ENCODE data around the gene RALGAPA2.

Gene RALGAPA2

GRCh38 chr20:20712474-20713243 is at the start of gene RALGAPA2:
Gene RALGAPA2, minus strand, starts transcription at chr20:20712644. Its CDS starts 164 bp downstream, at chr20:20712480.
- peak; percentile 87 to 96 for DNase-seq (ENCODE audit: low read depth in 1 of 2, low spot score in 1 of 2)

- DNase-seq (ENCODE audit: low read depth in 1 of 2, low spot score in 1 of 2), result no peak
These were observed 48.9 kb upstream of the RALGAPA2 start for GRCh38 chr20:20761301-20761700.

DNA sequence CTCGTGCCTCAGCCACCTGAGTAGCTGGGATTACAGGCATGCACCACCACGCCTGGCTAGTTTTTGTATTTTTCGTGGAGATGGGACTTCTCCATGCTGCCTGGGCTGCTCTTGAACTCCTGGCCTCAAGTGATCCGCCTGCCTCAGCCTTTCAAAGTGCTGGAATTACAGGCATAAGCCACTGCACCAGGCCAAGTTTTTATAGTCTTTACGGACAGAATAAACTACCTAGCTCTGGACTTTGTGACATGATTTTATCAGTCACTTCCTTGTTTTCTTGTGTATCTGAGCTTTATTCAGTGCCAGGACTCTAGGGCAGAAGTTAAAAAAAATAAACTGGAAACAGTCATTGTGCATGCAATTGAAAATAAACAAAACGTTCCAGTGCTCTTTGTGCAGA is 46.7 kb upstream of the RALGAPA2 start:
- DNase-seq (ENCODE audit: low read depth in 1 of 2, low spot score in 1 of 2), result no peak

DNA sequence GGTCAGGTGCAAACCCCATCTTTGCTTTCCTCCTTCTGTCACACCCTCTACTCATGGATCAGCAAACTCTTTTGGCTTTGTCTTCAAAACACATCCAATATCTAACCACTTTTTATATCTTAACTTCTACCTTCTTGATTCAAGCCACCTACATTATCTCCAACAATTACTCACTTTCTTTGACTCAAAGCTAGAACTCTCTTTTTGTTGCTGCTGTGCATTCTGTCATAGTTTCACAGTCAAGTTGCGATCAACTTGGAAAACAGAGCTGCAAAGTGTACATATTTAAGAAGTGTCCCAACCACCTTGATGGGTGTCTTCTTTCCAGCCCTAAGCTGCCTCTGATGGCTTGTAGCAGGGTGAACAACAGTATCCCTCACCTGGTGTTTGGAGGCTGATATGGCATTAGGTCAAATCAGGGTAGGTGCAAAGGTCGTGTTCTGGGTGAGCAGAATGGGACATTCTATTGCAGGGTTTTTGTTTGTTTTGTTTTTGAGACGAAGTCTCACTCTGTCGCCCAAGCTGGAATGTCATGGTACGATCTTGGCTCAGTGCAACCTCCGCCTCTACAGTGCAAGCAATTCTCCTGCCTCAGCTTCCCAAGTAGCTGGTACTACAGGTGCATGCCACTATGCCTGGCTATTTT is 43.4 kb upstream of the RALGAPA2 start:
- DNase-seq (ENCODE audit: low read depth in 1 of 2, low spot score in 1 of 2), result no peak

- DNase-seq (ENCODE audit: low read depth in 1 of 2, low spot score in 1 of 2), result no peak
These were observed 42.8 kb upstream of the RALGAPA2 start for GRCh38 chr20:20755231-20755630.

GRCh38 chr20:20754714-20755113 is 42.3 kb upstream of the RALGAPA2 start:
- DNase-seq (ENCODE audit: low read depth in 1 of 2, low spot score in 1 of 2), result no peak

- DNase-seq (ENCODE audit: low read depth in 1 of 2, low spot score in 1 of 2), result no peak
These were observed 40.3 kb upstream of the RALGAPA2 start for GRCh38 chr20:20752712-20753111.

- DNase-seq (ENCODE audit: low read depth in 1 of 2, low spot score in 1 of 2), result no peak
These were observed 34.9 kb upstream of the RALGAPA2 start for GRCh38 chr20:20747298-20747697.

DNA sequence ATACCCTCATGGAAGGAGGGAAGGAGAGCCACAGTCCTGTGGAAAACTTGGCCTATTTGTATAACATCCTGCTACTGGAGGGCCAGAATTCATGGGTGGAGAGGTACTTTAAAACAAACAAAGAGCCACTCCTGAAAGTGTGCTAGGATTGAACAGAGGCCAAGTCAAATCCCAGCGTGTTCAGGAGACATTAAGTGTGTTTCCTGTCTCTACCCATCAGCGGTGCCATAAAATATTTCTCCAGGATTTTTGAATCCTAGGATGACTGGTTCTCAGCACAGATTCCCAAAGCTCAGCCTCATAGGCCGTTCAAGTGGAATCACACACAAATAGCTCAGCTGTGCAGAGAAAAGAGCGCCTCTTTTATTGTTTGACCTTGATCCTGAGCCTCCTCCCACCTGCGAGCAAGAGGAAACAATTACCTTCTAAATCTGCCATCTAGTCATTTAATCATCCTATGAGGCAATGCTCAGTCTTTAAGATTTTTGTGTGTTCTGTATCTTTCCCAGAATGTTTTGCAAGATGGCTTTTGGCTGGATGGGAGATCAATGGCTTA is 31.8 kb upstream of the RALGAPA2 start:
- DNase-seq (ENCODE audit: low read depth in 1 of 2, low spot score in 1 of 2), result no peak

- DNase-seq (ENCODE audit: low read depth in 1 of 2, low spot score in 1 of 2), result no peak
These were observed 31.2 kb upstream of the RALGAPA2 start for GRCh38 chr20:20743511-20744169.

DNA sequence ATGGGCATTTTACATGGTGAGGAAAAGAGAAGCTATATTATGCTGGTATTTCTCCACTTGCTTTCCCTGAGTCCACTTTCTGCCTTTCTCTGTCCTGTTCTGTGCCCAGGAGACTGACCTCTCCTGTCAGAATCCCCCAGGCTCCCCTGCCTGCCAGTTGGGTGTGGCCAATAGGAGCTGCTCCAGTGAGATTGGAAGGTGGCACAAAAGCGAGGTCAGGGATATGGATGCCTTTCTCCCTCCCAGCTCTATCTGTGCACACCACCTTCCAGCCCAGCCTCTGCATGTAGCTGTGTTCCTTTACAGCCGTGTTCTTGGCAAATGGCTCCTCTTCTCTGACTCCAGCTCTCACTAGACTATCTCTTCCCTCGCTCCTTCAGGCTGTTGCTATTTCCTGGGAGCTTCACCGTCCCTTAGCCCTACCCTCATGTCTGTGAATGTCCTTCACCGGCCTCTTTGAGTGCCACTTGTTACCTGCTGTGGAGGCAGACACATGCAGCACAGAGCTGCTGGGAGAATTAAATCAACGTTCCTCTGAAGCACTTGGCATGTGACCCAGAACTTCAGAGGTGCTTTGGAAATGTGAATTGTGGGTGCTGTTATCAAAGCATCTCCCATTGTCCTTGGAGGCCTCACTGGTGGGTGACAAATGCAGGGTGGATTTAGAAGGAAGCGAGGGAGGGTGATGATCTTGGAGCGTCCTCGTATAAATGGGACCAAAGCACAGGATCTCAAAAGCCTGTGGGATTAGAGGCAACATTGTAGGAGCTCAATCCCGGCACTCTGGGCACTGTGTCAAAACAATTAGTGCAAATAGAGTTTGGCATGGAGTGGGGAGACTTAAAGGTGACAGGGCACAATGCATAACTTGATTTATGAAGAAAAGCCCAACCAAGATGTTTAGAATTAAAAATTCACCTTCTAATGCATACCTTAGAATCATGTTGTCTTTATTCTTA is 28.9 kb upstream of the RALGAPA2 start:
- DNase-seq (ENCODE audit: low read depth in 1 of 2, low spot score in 1 of 2), result no peak

DNA sequence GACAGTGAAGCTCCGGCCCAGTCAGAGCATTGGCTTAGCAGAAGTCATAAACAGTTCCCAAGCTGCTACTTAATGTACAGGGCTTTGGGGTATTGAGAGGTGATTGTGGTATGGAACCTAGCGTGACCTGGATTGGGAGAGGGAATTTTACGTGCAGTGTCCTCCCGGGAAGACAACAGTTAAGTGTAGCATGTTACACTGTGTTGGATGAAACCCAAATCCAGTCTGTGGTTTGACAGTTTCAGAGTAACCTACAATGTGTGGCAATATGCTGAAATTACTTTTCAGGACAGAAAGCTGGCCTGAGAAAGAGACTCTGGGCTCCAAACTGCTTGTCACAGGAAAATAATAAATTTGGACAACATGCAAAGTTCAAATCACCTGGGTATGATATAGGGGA is 28.1 kb upstream of the RALGAPA2 start:
- no peak for DNase-seq (ENCODE audit: low read depth in 1 of 2, low spot score in 1 of 2)

DNA sequence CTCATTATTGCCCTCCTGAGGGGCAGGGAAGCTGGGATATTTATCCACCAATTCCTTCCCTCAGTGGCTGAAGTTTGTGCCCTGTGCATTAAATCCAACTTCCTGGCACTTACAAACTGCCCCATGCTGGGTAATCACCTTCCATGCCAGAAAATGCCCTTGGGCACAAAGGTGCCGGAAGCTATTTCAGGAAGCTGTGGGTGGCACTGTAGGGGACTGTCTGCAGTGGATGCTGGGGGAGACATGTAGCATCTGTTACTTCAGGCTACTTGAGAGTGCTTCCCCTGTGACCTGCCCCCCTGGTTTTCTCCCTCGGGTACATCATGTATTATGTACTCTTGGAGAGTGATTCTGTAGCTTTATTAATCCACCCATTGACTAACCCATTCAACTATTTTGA is 24.7 kb upstream of the RALGAPA2 start:
- DNase-seq (ENCODE audit: low read depth in 1 of 2, low spot score in 1 of 2), result no peak

GRCh38 chr20:20736303-20736702 is 23.9 kb upstream of the RALGAPA2 start:
- DNase-seq (ENCODE audit: low read depth in 1 of 2, low spot score in 1 of 2), result no peak

GRCh38 chr20:20734475-20734948 is 22.1 kb upstream of the RALGAPA2 start:
- DNase-seq (ENCODE audit: low read depth in 1 of 2, low spot score in 1 of 2), result no peak

DNA sequence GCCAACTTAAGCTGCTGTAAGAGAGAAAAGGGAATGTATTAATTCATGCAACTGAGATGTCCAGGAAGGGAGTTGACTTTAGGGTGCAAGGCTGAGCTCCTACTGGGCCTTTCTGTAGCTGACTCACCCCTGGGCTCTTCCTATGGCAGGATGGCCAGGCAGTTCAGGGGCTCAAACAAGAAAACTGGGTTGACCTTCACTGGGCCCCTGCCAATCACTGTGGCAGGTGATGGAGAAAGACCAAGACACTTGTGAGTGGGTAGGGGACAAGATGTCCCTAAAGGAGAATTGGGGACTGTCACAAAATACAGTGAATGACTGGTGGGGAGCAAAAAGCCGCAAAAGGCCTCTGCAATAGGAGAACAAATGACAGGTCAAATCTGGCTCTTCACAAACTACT is 21.5 kb upstream of the RALGAPA2 start:
- no peak for DNase-seq (ENCODE audit: low read depth in 1 of 2, low spot score in 1 of 2)

- DNase-seq (ENCODE audit: low read depth in 1 of 2, low spot score in 1 of 2), result no peak
These were observed 20.2 kb upstream of the RALGAPA2 start for GRCh38 chr20:20732641-20733040.

GRCh38 chr20:20731945-20732296 is 19.5 kb upstream of the RALGAPA2 start:
- DNase-seq (ENCODE audit: low read depth in 1 of 2, low spot score in 1 of 2), result no peak

DNA sequence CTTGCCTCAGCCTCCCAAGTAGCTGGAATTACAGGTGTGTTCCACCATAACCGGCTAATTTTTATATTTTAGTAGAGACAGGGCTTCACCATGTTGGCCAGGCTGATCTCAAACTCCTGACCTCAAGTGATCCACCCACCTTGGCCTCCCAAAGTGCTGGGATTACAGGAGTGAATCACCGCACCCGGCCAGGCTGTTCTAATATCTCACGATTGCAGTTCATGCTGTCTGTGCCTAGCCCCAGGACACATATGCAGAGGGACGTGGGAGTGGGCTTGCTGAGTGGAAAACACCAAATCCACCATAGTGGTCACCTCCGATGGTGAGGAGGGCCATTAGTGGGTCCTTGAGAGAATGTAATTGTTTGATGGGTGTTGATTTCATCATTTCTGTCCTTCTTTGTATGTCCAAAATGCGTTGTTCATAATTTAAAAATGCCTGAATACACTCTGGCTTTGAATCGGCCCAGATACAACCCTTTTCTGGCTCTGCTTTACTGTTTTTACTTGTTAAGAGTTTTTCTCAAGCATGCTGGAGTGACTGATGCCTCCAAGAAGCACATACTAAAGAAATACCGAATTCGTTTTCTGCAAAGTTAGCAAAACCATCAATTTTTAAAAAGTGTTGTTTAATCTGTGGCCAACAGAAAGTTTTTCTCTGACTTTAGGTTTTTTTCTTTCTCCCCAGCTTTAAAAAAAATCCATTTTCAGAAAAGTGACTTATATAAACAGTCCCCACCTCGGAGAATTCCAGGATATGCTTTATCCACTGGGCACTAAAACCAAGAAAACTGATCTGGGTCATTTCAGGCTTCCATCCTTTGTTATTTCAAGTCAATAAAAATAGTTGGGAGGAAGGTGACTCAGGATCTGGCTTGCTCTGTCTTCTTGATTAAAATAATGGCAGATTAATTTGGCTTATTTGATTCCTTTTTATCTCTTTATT is 18.8 kb upstream of the RALGAPA2 start:
- no peak for DNase-seq (ENCODE audit: low read depth in 1 of 2, low spot score in 1 of 2)

GRCh38 chr20:20729563-20729962 is 17.1 kb upstream of the RALGAPA2 start:
- DNase-seq (ENCODE audit: low read depth in 1 of 2, low spot score in 1 of 2), result no peak
